Measurements from ENCODE around the gene EML5. TPM values are rescaled to one million over a fixed set of nuclear protein-coding genes. Genes with fewer than 3 reads are reported as not detected.

The EML5 gene
- total RNA-seq, 1 donor from 2014 or later = 0.49 TPM

- no peak overlapping the region for H3K4me3 ChIP-seq
- H3K27me3 ChIP-seq = no peaks in the 10 kb centered on the region
- H3K9me3 ChIP-seq = no peaks in the 10 kb centered on the region
- H3K27ac ChIP-seq = no peak overlapping the region
- TF ChIP-seq POLR2AphosphoS5 (IDR thresholded peaks at IDR 0.05; ENCODE audit: insufficient read depth in 1 of 2, low read depth in 1 of 2) = no peak
- TF ChIP-seq, protein P1, sequence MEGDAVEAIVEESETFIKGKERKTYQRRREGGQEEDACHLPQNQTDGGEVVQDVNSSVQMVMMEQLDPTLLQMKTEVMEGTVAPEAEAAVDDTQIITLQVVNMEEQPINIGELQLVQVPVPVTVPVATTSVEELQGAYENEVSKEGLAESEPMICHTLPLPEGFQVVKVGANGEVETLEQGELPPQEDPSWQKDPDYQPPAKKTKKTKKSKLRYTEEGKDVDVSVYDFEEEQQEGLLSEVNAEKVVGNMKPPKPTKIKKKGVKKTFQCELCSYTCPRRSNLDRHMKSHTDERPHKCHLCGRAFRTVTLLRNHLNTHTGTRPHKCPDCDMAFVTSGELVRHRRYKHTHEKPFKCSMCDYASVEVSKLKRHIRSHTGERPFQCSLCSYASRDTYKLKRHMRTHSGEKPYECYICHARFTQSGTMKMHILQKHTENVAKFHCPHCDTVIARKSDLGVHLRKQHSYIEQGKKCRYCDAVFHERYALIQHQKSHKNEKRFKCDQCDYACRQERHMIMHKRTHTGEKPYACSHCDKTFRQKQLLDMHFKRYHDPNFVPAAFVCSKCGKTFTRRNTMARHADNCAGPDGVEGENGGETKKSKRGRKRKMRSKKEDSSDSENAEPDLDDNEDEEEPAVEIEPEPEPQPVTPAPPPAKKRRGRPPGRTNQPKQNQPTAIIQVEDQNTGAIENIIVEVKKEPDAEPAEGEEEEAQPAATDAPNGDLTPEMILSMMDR (IDR thresholded peaks at IDR 0.05) = no peak
- no peak for TF ChIP-seq POLR2A (IDR thresholded peaks at IDR 0.05)
- H3K36me3 ChIP-seq = peaks cover 0 to 41% of the 10 kb centered on the region in 2 donors
- intact Hi-C loops (cut with DNase I) = no loop called here
- H3K4me1 ChIP-seq = peaks cover 12% of the 10 kb centered on the region
- no peak for DNase-seq (ENCODE audit: extremely low spot score in 2 of 2)
Measured at GRCh38 chr14:88613552-88614010, 179.2 kb downstream of the EML5 start.

GRCh38 chr14:88612981-88613380 is 179.8 kb downstream of the EML5 start:
- H3K9me3 ChIP-seq = no peaks in the 10 kb centered on the region
- no peak overlapping the region for H3K4me3 ChIP-seq
- H3K4me1 ChIP-seq = peaks cover 12% of the 10 kb centered on the region
- H3K36me3 ChIP-seq = peaks cover 0 to 47% of the 10 kb centered on the region in 2 donors
- intact Hi-C loops (cut with DNase I) = no loop called here
- no peak for TF ChIP-seq POLR2AphosphoS5 (IDR thresholded peaks at IDR 0.05; ENCODE audit: insufficient read depth in 1 of 2, low read depth in 1 of 2)
- TF ChIP-seq, protein P1 (IDR thresholded peaks at IDR 0.05) = no peak
- no peak for TF ChIP-seq POLR2A (IDR thresholded peaks at IDR 0.05)
- H3K27ac ChIP-seq = no peak overlapping the region
- no peaks in the 10 kb centered on the region for H3K27me3 ChIP-seq
- no peak for DNase-seq (ENCODE audit: extremely low spot score in 2 of 2)

DNA sequence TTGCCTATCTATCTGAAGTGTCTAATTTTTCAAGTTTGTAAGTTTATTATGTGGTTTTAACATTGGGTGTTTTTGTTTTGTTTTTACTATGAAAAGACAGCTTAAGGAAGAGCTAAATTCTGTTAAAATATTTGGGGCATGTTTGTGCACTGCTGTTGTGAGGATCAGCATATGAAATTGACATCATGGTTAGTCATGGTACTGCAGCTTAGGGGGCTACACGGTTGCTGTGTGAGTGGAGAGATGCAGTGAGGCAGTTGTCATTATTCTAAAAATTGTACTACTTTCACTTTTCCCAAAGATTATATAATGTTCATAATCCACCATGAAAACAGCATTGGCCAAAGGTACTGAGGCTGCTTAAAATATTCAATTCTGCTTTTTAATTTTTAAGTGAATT is 180.9 kb downstream of the EML5 start:
- TF ChIP-seq POLR2AphosphoS5 (IDR thresholded peaks at IDR 0.05; ENCODE audit: insufficient read depth in 1 of 2, low read depth in 1 of 2) (no peak), POLR2A (IDR thresholded peaks at IDR 0.05) (no peak)
- TF ChIP-seq, protein P1 (IDR thresholded peaks at IDR 0.05) = no peak
- intact Hi-C loops (cut with DNase I) = no loop called here
- H3K9me3 ChIP-seq = no peaks in the 10 kb centered on the region
- H3K27me3 ChIP-seq = no peaks in the 10 kb centered on the region
- H3K27ac ChIP-seq = no peak overlapping the region
- H3K4me3 ChIP-seq = no peak overlapping the region
- H3K4me1 ChIP-seq = peaks cover 12% of the 10 kb centered on the region
- no peak for DNase-seq (ENCODE audit: extremely low spot score in 2 of 2)
- peaks cover 0 to 53% of the 10 kb centered on the region in 2 donors for H3K36me3 ChIP-seq

DNA sequence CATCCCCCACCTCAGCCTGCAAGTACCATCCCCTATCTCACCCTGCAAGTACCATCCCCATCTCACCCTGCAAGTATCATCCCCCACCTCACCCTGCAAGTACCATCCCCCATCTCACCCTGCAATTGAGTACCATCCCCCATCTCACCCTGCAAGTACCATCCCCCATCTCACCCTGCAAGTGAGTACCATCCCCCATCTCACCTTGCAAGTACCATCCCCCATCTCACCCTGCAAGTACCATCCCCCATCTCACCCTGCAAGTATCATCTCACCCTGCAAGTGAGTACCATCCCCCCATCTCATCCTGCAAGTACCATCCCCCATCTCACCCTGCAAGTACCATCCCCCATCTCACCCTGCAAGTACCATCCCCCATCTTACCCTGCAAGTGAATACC is 184.9 kb downstream of the EML5 start:
- TF ChIP-seq POLR2A (IDR thresholded peaks at IDR 0.05) (no peak), POLR2AphosphoS5 (IDR thresholded peaks at IDR 0.05; ENCODE audit: insufficient read depth in 1 of 2, low read depth in 1 of 2) (no peak)
- TF ChIP-seq, protein P1 (IDR thresholded peaks at IDR 0.05) = no peak
- Histone ChIP-seq H3K4me3 (no peak overlapping the region), H3K27ac (no peak overlapping the region), H3K27me3 (no peaks in the 10 kb centered on the region), H3K36me3 (peaks cover 0 to 86% of the 10 kb centered on the region in 2 donors), H3K4me1 (no peaks in the 10 kb centered on the region), H3K9me3 (no peaks in the 10 kb centered on the region)
- DNase-seq (ENCODE audit: extremely low spot score in 2 of 2) = no peak
- intact Hi-C loops (cut with DNase I) = no loop called here

- no peak for DNase-seq (ENCODE audit: extremely low spot score in 2 of 2)
- TF ChIP-seq, protein P1 (IDR thresholded peaks at IDR 0.05) = no peak
- no peak for TF ChIP-seq POLR2A (IDR thresholded peaks at IDR 0.05)
- TF ChIP-seq POLR2AphosphoS5 (IDR thresholded peaks at IDR 0.05; ENCODE audit: insufficient read depth in 1 of 2, low read depth in 1 of 2) = no peak
- no peaks in the 10 kb centered on the region for H3K9me3 ChIP-seq
- no peaks in the 10 kb centered on the region for H3K4me1 ChIP-seq
- no peak overlapping the region for H3K27ac ChIP-seq
- peaks cover 0 to 83% of the 10 kb centered on the region in 2 donors for H3K36me3 ChIP-seq
- no peak overlapping the region for H3K4me3 ChIP-seq
- intact Hi-C loops (cut with DNase I) = no loop called here
- no peaks in the 10 kb centered on the region for H3K27me3 ChIP-seq
Measured at GRCh38 chr14:88605594-88605993, 187.2 kb downstream of the EML5 start.

Measured in vagina (tissue), 2 donors.